Activated T-cell treated with anti-CD3 and anti-CD28 coated beads for 48 hours (primary cell): ENCODE data around the gene MKLN1.

ENCODE experiments used
- DNase-seq: peaks from one replicate; pipeline ENCODE4 v3.0.0-alpha.2; 2020; ENCODE audit warnings: low read depth

Gene MKLN1

GRCh38 chr7:131354390-131354789 is 26.7 kb downstream of the MKLN1 start:
- no peak for DNase-seq

GRCh38 chr7:131355917-131356777 is 28.5 kb downstream of the MKLN1 start:
- no peak for DNase-seq

GRCh38 chr7:131357282-131357880 is 29.7 kb downstream of the MKLN1 start:
- no peak for DNase-seq

- DNase-seq = no peak
Observed at GRCh38 chr7:131358636-131359035, 31.0 kb downstream of the MKLN1 start.

GRCh38 chr7:131359136-131359776 is 31.6 kb downstream of the MKLN1 start:
- DNase-seq = no peak

- no peak for DNase-seq
Observed at GRCh38 chr7:131363719-131364118, 36.0 kb downstream of the MKLN1 start.

GRCh38 chr7:131364767-131365344 is 37.2 kb downstream of the MKLN1 start:
- no peak for DNase-seq

GRCh38 chr7:131365838-131366237 is 38.2 kb downstream of the MKLN1 start:
- no peak for DNase-seq

- no peak for DNase-seq
Observed at GRCh38 chr7:131369354-131369753, 41.7 kb downstream of the MKLN1 start.

GRCh38 chr7:131370523-131370968 is 42.9 kb downstream of the MKLN1 start:
- DNase-seq = no peak

GRCh38 chr7:131371411-131371810 is 43.7 kb downstream of the MKLN1 start:
- no peak for DNase-seq

- DNase-seq = no peak
Observed at GRCh38 chr7:131372554-131372953, 44.9 kb downstream of the MKLN1 start.

GRCh38 chr7:131374821-131375220 is 47.1 kb downstream of the MKLN1 start:
- DNase-seq = no peak

- DNase-seq = no peak
Observed at GRCh38 chr7:131381069-131381838, 53.6 kb downstream of the MKLN1 start.

- no peak for DNase-seq
Observed at GRCh38 chr7:131383417-131384285, 56.0 kb downstream of the MKLN1 start.

GRCh38 chr7:131384286-131384635 is 56.6 kb downstream of the MKLN1 start:
- no peak for DNase-seq

GRCh38 chr7:131385039-131385605 is 57.4 kb downstream of the MKLN1 start:
- no peak for DNase-seq

- DNase-seq = no peak
Observed at GRCh38 chr7:131388126-131388525, 60.5 kb downstream of the MKLN1 start.

- no peak for DNase-seq
Observed at GRCh38 chr7:131390275-131390674, 62.6 kb downstream of the MKLN1 start.

- no peak for DNase-seq
Observed at GRCh38 chr7:131391145-131391544, 63.5 kb downstream of the MKLN1 start.
